NB4 (cell line): Measurements from ENCODE around the gene IL10RA.

ENCODE experiments used
- DNase-seq: peaks from one replicate; pipeline ENCODE4 v3.0.0; 2010; ENCODE audit warnings: low read depth
- H3K4me3 ChIP-seq: one replicate; pipeline ENCODE4 v1.5.1; 2011; ENCODE audit warnings: mild to moderate bottlenecking, low read depth, low read length, moderate library complexity
- MYC ChIP-seq: IDR thresholded peaks from 2 replicates; pipeline ENCODE4 v1.6.1; 2011; ENCODE audit warnings: low read depth, low read length
- POLR2A ChIP-seq: IDR thresholded peaks from 2 replicates; pipeline ENCODE4 v1.6.1; 2011; ENCODE audit warnings: mild to moderate bottlenecking; ENCODE audit not compliant: insufficient read length; ENCODE audit errors: extremely low read depth
- TF ChIP-seq, protein P1 (sequence below): IDR thresholded peaks from one replicate; pipeline ENCODE4 v1.5.1; 2012; ENCODE audit warnings: low read depth, low read length
- TF ChIP-seq, protein P2 (sequence below): IDR thresholded peaks from 2 replicates; pipeline ENCODE4 v1.6.1; 2011; ENCODE audit warnings: low read depth, low read length

Gene IL10RA

DNA sequence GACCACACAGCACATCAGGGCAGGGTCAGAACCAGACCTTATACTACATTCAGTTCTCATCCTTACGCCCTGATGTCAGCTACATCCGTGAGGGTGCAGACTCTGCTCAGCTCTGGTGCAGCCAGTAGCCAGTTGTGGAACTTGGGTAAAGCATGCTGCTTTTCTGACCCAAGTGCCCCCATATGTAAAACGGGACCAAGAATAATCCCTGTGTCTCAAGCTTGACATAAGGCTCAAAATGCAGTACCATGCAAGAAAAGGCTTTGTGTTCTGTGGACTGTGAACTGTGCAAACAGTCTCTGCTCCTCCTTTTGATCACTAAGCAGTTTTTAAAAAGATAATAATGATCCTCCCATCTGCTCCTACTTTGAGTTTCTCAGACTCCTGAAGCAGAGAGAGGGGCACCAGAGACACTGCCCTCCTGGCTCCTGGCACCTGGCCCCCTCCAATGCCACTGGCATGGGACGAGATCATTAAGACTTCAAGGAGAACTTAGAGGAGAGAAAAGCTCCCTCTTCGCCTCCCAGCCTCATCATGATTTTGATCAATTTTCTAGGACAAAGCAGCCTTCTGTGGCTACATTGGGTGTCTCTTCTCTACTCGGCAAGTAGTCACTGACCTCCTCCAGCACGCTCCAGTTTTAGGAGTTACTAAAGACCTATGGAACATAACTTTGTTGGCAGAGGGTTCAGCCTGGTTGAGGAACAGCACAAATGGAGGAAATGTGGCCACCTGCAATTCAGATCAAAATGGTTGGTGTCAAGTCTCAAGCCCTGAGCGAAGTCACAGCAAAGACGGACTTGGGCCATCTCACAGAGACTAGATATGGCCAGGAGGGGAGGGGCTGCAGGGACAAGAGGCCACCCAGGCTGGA, 23.9 kb downstream of the IL10RA start:
- TF ChIP-seq, protein P1, sequence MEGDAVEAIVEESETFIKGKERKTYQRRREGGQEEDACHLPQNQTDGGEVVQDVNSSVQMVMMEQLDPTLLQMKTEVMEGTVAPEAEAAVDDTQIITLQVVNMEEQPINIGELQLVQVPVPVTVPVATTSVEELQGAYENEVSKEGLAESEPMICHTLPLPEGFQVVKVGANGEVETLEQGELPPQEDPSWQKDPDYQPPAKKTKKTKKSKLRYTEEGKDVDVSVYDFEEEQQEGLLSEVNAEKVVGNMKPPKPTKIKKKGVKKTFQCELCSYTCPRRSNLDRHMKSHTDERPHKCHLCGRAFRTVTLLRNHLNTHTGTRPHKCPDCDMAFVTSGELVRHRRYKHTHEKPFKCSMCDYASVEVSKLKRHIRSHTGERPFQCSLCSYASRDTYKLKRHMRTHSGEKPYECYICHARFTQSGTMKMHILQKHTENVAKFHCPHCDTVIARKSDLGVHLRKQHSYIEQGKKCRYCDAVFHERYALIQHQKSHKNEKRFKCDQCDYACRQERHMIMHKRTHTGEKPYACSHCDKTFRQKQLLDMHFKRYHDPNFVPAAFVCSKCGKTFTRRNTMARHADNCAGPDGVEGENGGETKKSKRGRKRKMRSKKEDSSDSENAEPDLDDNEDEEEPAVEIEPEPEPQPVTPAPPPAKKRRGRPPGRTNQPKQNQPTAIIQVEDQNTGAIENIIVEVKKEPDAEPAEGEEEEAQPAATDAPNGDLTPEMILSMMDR: no peak
- TF ChIP-seq MYC (no peak), POLR2A (no peak)
- TF ChIP-seq, protein P2, sequence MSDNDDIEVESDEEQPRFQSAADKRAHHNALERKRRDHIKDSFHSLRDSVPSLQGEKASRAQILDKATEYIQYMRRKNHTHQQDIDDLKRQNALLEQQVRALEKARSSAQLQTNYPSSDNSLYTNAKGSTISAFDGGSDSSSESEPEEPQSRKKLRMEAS: no peak
- DNase-seq: no peak
- no peak overlapping the region for H3K4me3 ChIP-seq

DNA sequence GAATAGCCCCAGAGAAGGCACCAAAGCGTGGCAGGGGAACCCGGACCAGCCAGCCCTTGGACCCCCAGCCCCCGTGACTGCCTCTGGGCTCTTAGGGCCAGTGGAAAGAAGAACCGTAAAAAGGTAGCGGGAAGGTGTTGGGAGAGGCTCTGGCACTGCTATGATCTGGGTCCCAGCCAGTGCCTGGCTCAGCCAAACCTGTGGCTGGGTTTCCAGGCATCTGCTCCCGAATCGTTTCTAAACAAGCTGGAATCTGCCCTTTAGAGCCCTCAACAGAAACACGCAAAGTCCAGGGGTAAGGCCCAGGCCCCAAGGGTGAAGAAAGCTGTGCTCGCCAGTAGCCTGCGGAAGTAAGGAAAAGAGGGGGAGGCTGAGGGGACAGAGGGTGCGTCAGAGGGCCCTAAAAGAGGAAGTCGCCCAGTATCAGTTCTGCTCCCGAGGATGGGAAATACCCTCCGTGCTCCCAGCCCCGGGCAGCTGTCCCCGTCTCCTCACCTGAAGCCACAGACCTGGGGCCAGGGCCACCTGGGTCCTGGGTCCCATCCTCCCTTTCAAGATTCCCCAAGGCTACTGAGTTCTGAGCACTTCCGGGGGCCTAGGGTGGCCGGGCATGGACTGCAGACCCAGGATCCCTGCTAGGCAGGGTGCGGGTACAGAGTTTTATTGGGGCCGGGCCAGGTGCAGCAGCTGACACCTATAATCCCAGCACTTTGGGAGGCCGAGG, 24.7 kb downstream of the IL10RA start:
- TF ChIP-seq, protein P1: no peak
- TF ChIP-seq MYC (peak; percentile 40; the same call in 1 of the 2 replicates), POLR2A (no peak)
- TF ChIP-seq, protein P2: 0 out of 2 replicates have a peak, but pooled peaks have one; percentile 18
- DNase-seq: peak; percentile 93
- no peak overlapping the region for H3K4me3 ChIP-seq

DNA sequence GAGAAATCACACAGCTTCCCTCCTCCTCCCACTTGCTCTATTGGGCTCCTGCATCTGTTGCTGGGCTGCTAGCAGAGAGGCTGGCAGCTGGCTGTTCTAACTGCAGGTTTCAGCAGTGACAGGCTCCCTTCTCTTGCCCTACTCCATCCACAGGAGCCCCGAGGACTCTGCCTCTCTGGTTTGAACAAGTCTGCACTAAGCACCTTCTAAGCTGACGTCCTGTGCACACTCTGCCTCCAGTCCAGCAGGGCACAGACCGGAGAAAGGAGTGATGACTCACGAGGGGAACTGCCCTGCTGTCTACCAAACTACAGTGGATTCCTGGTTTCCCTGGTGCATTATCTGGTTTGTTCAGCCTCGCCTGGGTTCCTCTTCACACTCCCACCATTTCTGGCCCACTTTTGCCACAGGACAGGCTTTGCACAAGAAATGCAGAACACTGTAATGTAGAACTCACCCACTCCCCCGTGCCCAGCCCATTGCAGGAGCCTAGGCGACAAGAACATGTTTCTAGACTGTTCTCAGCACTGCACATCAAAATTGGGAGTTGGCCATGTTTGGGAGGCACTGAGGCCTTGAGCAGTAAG, 26.0 kb downstream of the IL10RA start:
- TF ChIP-seq MYC: no peak
- no peak for TF ChIP-seq POLR2A
- TF ChIP-seq, protein P2: peak; percentile 32; the same call in 1 of the 2 replicates
- peak; percentile 98 for DNase-seq
- H3K4me3 ChIP-seq: no peak overlapping the region

DNA sequence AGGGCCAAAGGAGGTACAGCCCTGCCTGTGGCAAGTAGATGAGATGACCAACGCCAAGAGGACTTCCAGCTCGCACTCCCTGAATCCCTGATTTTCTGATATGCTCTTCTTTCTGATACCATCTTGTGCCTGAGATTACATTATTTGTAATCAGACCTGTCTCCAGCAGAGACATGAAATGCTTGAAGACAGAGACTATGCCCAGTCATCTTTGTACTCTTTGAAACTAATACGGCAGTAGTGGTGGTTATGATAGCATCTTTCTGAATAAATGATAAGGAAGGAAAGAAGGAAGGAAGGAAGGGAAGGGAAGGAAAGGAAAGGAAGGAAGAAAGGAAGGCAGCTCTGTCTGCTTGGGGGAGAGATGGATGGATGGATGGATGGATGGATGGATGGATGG, 27.8 kb downstream of the IL10RA start:
- TF ChIP-seq POLR2A: no peak
- TF ChIP-seq MYC: no peak
- TF ChIP-seq, protein P2: no peak
- TF ChIP-seq, protein P1: no peak
- no peak for DNase-seq
- H3K4me3 ChIP-seq: no peak overlapping the region

DNA sequence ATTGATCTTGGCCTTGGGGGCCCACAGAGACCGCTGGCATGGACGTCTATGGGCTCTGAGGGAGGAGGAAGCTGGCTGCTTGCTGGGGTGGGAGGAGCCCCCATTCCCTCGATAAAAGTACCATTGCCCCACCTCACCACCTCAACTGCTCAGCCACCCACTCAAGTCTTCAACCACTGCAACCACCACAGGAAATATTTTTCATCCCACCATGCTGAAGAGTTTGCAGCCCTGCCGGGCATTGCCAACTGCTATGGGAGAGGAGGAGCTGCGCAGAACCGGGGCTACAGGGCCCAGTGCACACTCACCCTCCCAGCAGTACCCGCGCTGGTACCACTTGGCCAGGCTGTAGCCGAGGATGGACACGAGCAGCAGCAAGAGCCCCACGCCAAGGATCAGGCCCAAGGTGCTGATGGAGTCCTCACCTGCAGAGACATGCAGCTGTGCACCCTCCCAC, 29.2 kb downstream of the IL10RA start:
- peak; percentile 93 for DNase-seq

DNA sequence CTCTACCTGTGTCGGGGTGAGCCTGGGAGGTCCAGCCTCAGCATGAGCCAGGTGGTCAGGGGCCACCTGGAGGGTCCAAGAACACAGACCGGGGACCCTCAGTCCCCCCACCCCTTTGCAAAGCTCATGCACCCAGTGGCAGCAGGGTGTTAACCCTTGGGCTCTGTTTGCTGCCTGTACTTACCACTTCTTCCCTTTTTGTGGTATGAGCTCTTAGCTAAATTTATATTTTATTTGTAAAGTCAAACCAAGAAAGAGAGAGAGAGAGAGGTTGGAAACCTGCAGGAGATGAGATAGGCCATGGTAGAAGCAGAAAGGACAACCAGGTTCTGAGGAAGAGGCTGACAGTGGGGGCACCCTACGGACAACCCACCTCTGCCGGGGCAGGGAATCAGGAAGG, 29.9 kb downstream of the IL10RA start:
- TF ChIP-seq, protein P2: no peak
- TF ChIP-seq, protein P1: no peak
- TF ChIP-seq POLR2A: no peak
- no peak for TF ChIP-seq MYC
- H3K4me3 ChIP-seq: no peak overlapping the region
- peak; percentile 78 for DNase-seq

More for the DNA sequence above, 29.2 kb downstream of the IL10RA start:
- H3K4me3 ChIP-seq: peak overlapping the region; percentile 3
- TF ChIP-seq, protein P2: no peak
- 0 out of 2 replicates have a peak, but pooled peaks have one; percentile 31 for TF ChIP-seq MYC
